H1 (cell line): Measurements from ENCODE around the gene MAGI1. TPM values are rescaled to one million over a fixed set of nuclear protein-coding genes. Genes with fewer than 3 reads are reported as not detected.

Experiments used
- CTCF ChIA-PET: fragments of 300-600 bp; sonication (Branson Sonifier 250); formaldehyde crosslinking; loops from one replicate; lab custom pipeline; 2021; ENCODE audit not compliant: partially characterized antibody; lab: Charles Lee
- POLR2A ChIA-PET: fragments of 300-600 bp; sonication (Branson Sonifier 250); formaldehyde crosslinking; loops from one replicate; lab custom pipeline; 2021; ENCODE audit warnings: inconsistent platforms; ENCODE audit not compliant: partially characterized antibody; lab: Charles Lee
- DNase-seq, 2 experiments: peaks; one replicate each; pipeline versions ENCODE4 v3.0.0 to v3.0.0-alpha.2; 2010 to 2022; ENCODE audit warnings: low spot score in 2 of 2, low read depth in 1 of 2, mixed read lengths in 1 of 2
- FAIRE-seq: peaks from 2 replicates; lab custom pipeline; 2011; peaks lifted over from hg19 to GRCh38; lab: Jason Lieb, UNC
- H2AFZ ChIP-seq: 2 replicates; pipeline ENCODE4 v1.8.1; 2012; ENCODE audit warnings: low read length, inconsistent platforms
- H2AK5ac ChIP-seq: 2 replicates; pipeline ENCODE4 v1.6.1; 2013; ENCODE audit warnings: low read depth, low read length
- H2BK120ac ChIP-seq: replicated peaks from 2 replicates; pipeline ENCODE3; 2013; ENCODE audit warnings: low read depth, low read length, inconsistent platforms
- H2BK12ac ChIP-seq: 2 replicates; pipeline ENCODE4 v1.6.1; 2013; ENCODE audit warnings: low read depth, low read length
- H2BK15ac ChIP-seq: 2 replicates; pipeline ENCODE4 v1.6.1; 2013; ENCODE audit warnings: low read length
- H2BK20ac ChIP-seq: 2 replicates; pipeline ENCODE4 v1.6.1; 2013; ENCODE audit warnings: low read length
- H2BK5ac ChIP-seq: 2 replicates; pipeline ENCODE4 v1.6.1; 2013; ENCODE audit warnings: low read depth, low read length
- H3K14ac ChIP-seq: 2 replicates; pipeline ENCODE4 v1.6.1; 2013; ENCODE audit warnings: inconsistent platforms; ENCODE audit not compliant: insufficient read length
- H3K18ac ChIP-seq: 2 replicates; pipeline ENCODE4 v1.6.1; 2013; ENCODE audit warnings: low read length; ENCODE audit errors: extremely low read depth
- H3K23ac ChIP-seq: 2 replicates; pipeline ENCODE4 v1.6.1; 2013; ENCODE audit warnings: inconsistent platforms; ENCODE audit not compliant: insufficient read length
- H3K23me2 ChIP-seq: 2 replicates; pipeline ENCODE4 v1.6.1; 2013; ENCODE audit warnings: low read depth, low read length
- H3K27ac ChIP-seq: 2 replicates; pipeline ENCODE4 v1.6.1; 2011; ENCODE audit warnings: low read depth, low read length, inconsistent platforms
- H3K27me3 ChIP-seq, 4 experiments: replicated peaks in 1 of 4; 1 replicate in 1 of 4; 2 replicates in 3 of 4; pipeline versions ENCODE4 v1.6.1 to v1.8.1; 2011 to 2013; ENCODE audit warnings: low read length in 3 of 4, mild to moderate bottlenecking in 3 of 4, inconsistent platforms in 2 of 4, mixed read lengths in 2 of 4, moderate library complexity in 1 of 4; ENCODE audit not compliant: control insufficient read depth in 3 of 4, insufficient read depth in 3 of 4; ENCODE audit errors: extremely low read depth in 1 of 4
- H3K36me3 ChIP-seq, 4 experiments: 2 replicates each; pipeline versions ENCODE4 v1.6.1 to v1.8.1; 2011 to 2013; ENCODE audit warnings: mild to moderate bottlenecking in 4 of 4, low read length in 3 of 4, moderate library complexity in 2 of 4, control low read depth in 1 of 4, inconsistent platforms in 1 of 4; ENCODE audit not compliant: insufficient read depth in 4 of 4, control insufficient read depth in 2 of 4
- H3K4ac ChIP-seq: replicated peaks from 2 replicates; pipeline ENCODE3; 2013; ENCODE audit warnings: low read length, low read depth, mixed read lengths, inconsistent platforms; ENCODE audit not compliant: insufficient read length
- H3K4me1 ChIP-seq, 4 experiments: replicated peaks in 1 of 4; 1 replicate in 1 of 4; 2 replicates in 3 of 4; pipeline versions ENCODE4 v1.6.1 to v1.8.1; 2011 to 2013; ENCODE audit warnings: low read length in 3 of 4, inconsistent platforms in 2 of 4, mixed read lengths in 1 of 4; ENCODE audit not compliant: insufficient read depth in 4 of 4, control insufficient read depth in 3 of 4
- H3K4me2 ChIP-seq, 2 experiments: 2 replicates each; pipeline versions ENCODE4 v1.6.1 to v1.8.1; 2011 to 2013; ENCODE audit warnings: low read depth in 2 of 2, low read length in 2 of 2, control low read depth in 1 of 2, inconsistent platforms in 1 of 2, mild to moderate bottlenecking in 1 of 2; ENCODE audit not compliant: insufficient read depth in 1 of 2
- H3K4me3 ChIP-seq, 4 experiments: fragments of 200-600, 300-600 bp in 1 of 4; sonication (generic), shearing (Covaris generic), sonication (Bioruptor Twin) in 1 of 4; 2 replicates each; pipeline versions ENCODE4 v1.5.1 to v1.8.1; 2011 to 2016; ENCODE audit warnings: low read length in 4 of 4, low read depth in 3 of 4, control low read depth in 2 of 4, inconsistent platforms in 2 of 4, mild to moderate bottlenecking in 2 of 4, mixed read lengths in 1 of 4, moderate library complexity in 1 of 4; ENCODE audit not compliant: insufficient read depth in 2 of 4; ENCODE audit errors: extremely low read depth in 1 of 4
- H3K56ac ChIP-seq: replicated peaks from 2 replicates; pipeline ENCODE3; 2013; ENCODE audit warnings: low read depth, mild to moderate bottlenecking, mixed read lengths, low read length, inconsistent platforms; ENCODE audit not compliant: insufficient read length
- H3K79me1 ChIP-seq: 2 replicates; pipeline ENCODE4 v1.6.1; 2013; ENCODE audit warnings: low read depth, low read length, control low read depth
- H3K79me2 ChIP-seq, 2 experiments: 2 replicates each; pipeline versions ENCODE4 v1.6.1 to v1.8.1; 2012 to 2013; ENCODE audit warnings: low read length in 2 of 2, mild to moderate bottlenecking in 2 of 2, inconsistent platforms in 1 of 2; ENCODE audit not compliant: insufficient read depth in 2 of 2, control insufficient read depth in 1 of 2
- H3K9ac ChIP-seq, 4 experiments: replicated peaks in 1 of 4; 1 replicate in 1 of 4; 2 replicates in 3 of 4; pipeline versions ENCODE4 v1.6.1 to v1.8.1; 2011 to 2013; ENCODE audit warnings: low read depth in 3 of 4, low read length in 3 of 4, control low read depth in 2 of 4, mild to moderate bottlenecking in 2 of 4, moderate library complexity in 2 of 4, inconsistent platforms in 1 of 4; ENCODE audit errors: extremely low read depth in 1 of 4
- H3K9me3 ChIP-seq, 2 experiments: 2 replicates each; pipeline versions ENCODE4 v1.6.1 to v1.8.1; 2012 to 2013; ENCODE audit warnings: mild to moderate bottlenecking in 2 of 2, moderate library complexity in 2 of 2, control low read depth in 1 of 2, inconsistent platforms in 1 of 2, low read depth in 1 of 2, low read length in 1 of 2, mixed read lengths in 1 of 2; ENCODE audit not compliant: insufficient read depth in 2 of 2
- H4K20me1 ChIP-seq, 2 experiments: replicated peaks in 1 of 2; 2 replicates each; pipeline versions ENCODE3 to v1.8.1; 2011 to 2013; ENCODE audit warnings: inconsistent platforms in 2 of 2, low read length in 2 of 2, mild to moderate bottlenecking in 1 of 2; ENCODE audit not compliant: insufficient read depth in 2 of 2, control insufficient read depth in 1 of 2
- H4K5ac ChIP-seq: 2 replicates; pipeline ENCODE4 v1.6.1; 2013; ENCODE audit warnings: low read length, low read depth, mixed read lengths, inconsistent platforms; ENCODE audit not compliant: insufficient read length
- H4K8ac ChIP-seq: 2 replicates; pipeline ENCODE4 v1.8.0; 2013; ENCODE audit warnings: mild to moderate bottlenecking, moderate library complexity, low read length, inconsistent platforms; ENCODE audit not compliant: insufficient read depth; ENCODE audit errors: extremely low read depth
- H4K91ac ChIP-seq: replicated peaks from 2 replicates; pipeline ENCODE3; 2013; ENCODE audit warnings: low read length, mixed read lengths, inconsistent platforms; ENCODE audit not compliant: insufficient read length
- POU5F1 ChIP-seq: IDR thresholded peaks from 2 replicates; pipeline ENCODE4 v1.6.1; 2011; ENCODE audit warnings: low read depth, mild to moderate bottlenecking, low read length, moderate library complexity
- SAP30 ChIP-seq: fragments of 300-600 bp; sonication (generic); IDR thresholded peaks from 2 replicates; pipeline ENCODE4 v1.7.1; 2012; ENCODE audit warnings: low read length, moderate library complexity, mild to moderate bottlenecking, inconsistent platforms; ENCODE audit not compliant: insufficient read depth, insufficient replicate concordance
- WGBS, 2 experiments: shearing (Covaris generic) in 1 of 2; methylation state at CpG; one replicate each; pipeline versions ENCODE4 v1.1.6 to v1.1.7; 2013 to 2015; ENCODE audit warnings: low lambda C conversion rate in 2 of 2, mixed read lengths in 2 of 2, inconsistent platforms in 1 of 2, low coverage in 1 of 2, missing lambda C conversion rate in 1 of 2; ENCODE audit not compliant: insufficient replicate concordance in 2 of 2, insufficient coverage in 1 of 2, insufficient read length in 1 of 2; ENCODE audit errors: extremely low coverage in 1 of 2, missing lambda C conversion rate in 1 of 2; 5-methylcytosine and 5-hydroxymethylcytosine counted together
- polyA plus RNA-seq, 7 experiments: library from polyadenylated mRNA; depleted of rRNA in 3 of 7; stranded (reverse) in 5 of 7; unstranded in 2 of 7; fragments of >200 nt in 5 of 7; fragments of 200-250 nt in 2 of 7; gene quantifications; 1 replicate in 5 of 7; 2 replicates in 1 of 7; 4 replicates in 1 of 7; pipeline versions ENCODE4 v1.2.1 to v1.2.3, GENCODE V29; 2011 to 2013; ENCODE audit warnings: missing spikeins in 2 of 7, mixed read lengths in 2 of 7
- total RNA-seq: library from RNA; stranded (reverse); fragmentation: NEBNext Ultra II Directional; extraction: Animal tissue kit (Norgen Biotek cat#: 25700); gene quantifications from 2 replicates; pipeline ENCODE4 v1.2.1, GENCODE V29; 2021

The MAGI1 gene
- total and polyA plus RNA-seq, 2 of the 8 experiments (the other 6 are each of a cell fraction or from before 2014, with no cell fraction given) = 19.8 to 78.0 TPM

- no peaks in the 10 kb centered on the region for H3K9me3 ChIP-seq
- H3K4ac ChIP-seq = no peak overlapping the region
- H3K23me2 ChIP-seq = no peaks in the 10 kb centered on the region
- H3K27me3 ChIP-seq = no peaks in the 10 kb centered on the region
- H3K27ac ChIP-seq = no peak overlapping the region
- no peak overlapping the region for H2AFZ ChIP-seq
- H3K14ac ChIP-seq = no peak overlapping the region
- no peak overlapping the region for H4K8ac ChIP-seq
- DNase-seq (no peak), FAIRE-seq (no peak)
- H2AK5ac ChIP-seq = no peak overlapping the region
- H3K79me2 ChIP-seq = no peaks in the 10 kb centered on the region; a peak in 1 of 4 replicates
- no peak overlapping the region for H2BK5ac ChIP-seq
- no peak overlapping the region for H4K91ac ChIP-seq
- no peak overlapping the region for H2BK15ac ChIP-seq
- H3K18ac ChIP-seq = no peak overlapping the region
- H4K5ac ChIP-seq = no peak overlapping the region
- H3K9ac ChIP-seq = no peak overlapping the region
- no peak overlapping the region for H2BK20ac ChIP-seq
- no peaks in the 10 kb centered on the region for H4K20me1 ChIP-seq
- 77 to 100% methylated on average over 1 to 4 of the region's 4 CpGs for WGBS, 2 experiments
- ChIA-PET POLR2A (no interaction called here), CTCF (interaction anchor here (1.5 kb wide), 1 partner anchor 12 kb away, joined by 5 read pairs; no protein-coding TSS in a partner anchor)
- no peak overlapping the region for H3K4me3 ChIP-seq
- H3K56ac ChIP-seq = no peak overlapping the region
- no peak overlapping the region for H2BK12ac ChIP-seq
- no peak overlapping the region for H2BK120ac ChIP-seq
- TF ChIP-seq SAP30 = no peak
- TF ChIP-seq POU5F1 = no peak
- no peaks in the 10 kb centered on the region for H3K36me3 ChIP-seq
- no peaks in the 10 kb centered on the region; the same call in 1 of the 2 replicates for H3K79me1 ChIP-seq
- no peak overlapping the region for H3K4me2 ChIP-seq
- H3K23ac ChIP-seq = no peak overlapping the region
- H3K4me1 ChIP-seq = peaks cover 3 to 23% (median 14%) of the 10 kb centered on the region in 4 experiments; a peak in 6 of 7 replicates
Observed at GRCh38 chr3:65716071-65716751, 322.5 kb downstream of the MAGI1 start.
